Transverse colon (tissue), 4 donors: ENCODE results near the gene DTX4.

Experiments
- CTCF ChIP-seq, 5 experiments: fragments of 200-600 bp in 3 of 5; fragments of 450-650 bp in 2 of 5; sonication (generic) in 3 of 5; IDR thresholded peaks; 1 replicate in 2 of 5; 2 replicates in 3 of 5; pipeline ENCODE4 v1.5.1; 2016 to 2017; ENCODE audit warnings: antibody characterized with exemption in 5 of 5, inconsistent platforms in 3 of 5, mild to moderate bottlenecking in 2 of 5, moderate library complexity in 1 of 5
- EP300 ChIP-seq: sonication (generic); formaldehyde crosslinking; IDR thresholded peaks from one replicate; pipeline ENCODE4 v1.6.1; 2017; ENCODE audit warnings: antibody characterized with exemption, low read depth
- POLR2A ChIP-seq: fragments of 450-650 bp; IDR thresholded peaks from one replicate; pipeline ENCODE4 v1.6.1; 2016; ENCODE audit warnings: antibody characterized with exemption, mild to moderate bottlenecking, moderate library complexity
- POLR2AphosphoS5 ChIP-seq, 3 donors: sonication (generic); formaldehyde crosslinking; IDR thresholded peaks; one replicate each; pipeline ENCODE4 v1.6.1; 2016; ENCODE audit warnings: antibody characterized with exemption in 3 of 3

GRCh38 chr11:59240322-59240721, 68.4 kb downstream of the DTX4 start:
- TF ChIP-seq CTCF (IDR thresholded peaks at IDR 0.05) = no peak
- TF ChIP-seq POLR2A = no peak
- no peak for TF ChIP-seq POLR2AphosphoS5 (IDR thresholded peaks at IDR 0.05)
- TF ChIP-seq EP300 = no peak
